Endodermal cell (in vitro differentiated cells): ENCODE results near the gene RNASE1. TPM values are rescaled to one million over a fixed set of nuclear protein-coding genes. Genes with fewer than 3 reads are reported as not detected.

Experiments used
- DNase-seq: peaks from one replicate; pipeline ENCODE4 v3.0.0-alpha.2; 2017
- H3K27ac ChIP-seq: 2 replicates; pipeline ENCODE4 v1.5.1; 2013; ENCODE audit warnings: mild to moderate bottlenecking, low read depth, low read length, moderate library complexity
- H3K27me3 ChIP-seq: 2 replicates; pipeline ENCODE4 v1.6.1; 2013; ENCODE audit warnings: mild to moderate bottlenecking, low read length, moderate library complexity; ENCODE audit not compliant: insufficient read depth, control insufficient read depth, poor library complexity, severe bottlenecking
- H3K36me3 ChIP-seq: 2 replicates; pipeline ENCODE4 v1.7.0; 2013; ENCODE audit warnings: mild to moderate bottlenecking, low read length, moderate library complexity; ENCODE audit not compliant: control insufficient read depth, insufficient read depth
- H3K4me1 ChIP-seq: one replicate; pipeline ENCODE4 v1.7.0; 2013; ENCODE audit warnings: low read length; ENCODE audit not compliant: control insufficient read depth, insufficient read depth
- H3K4me3 ChIP-seq: 2 replicates; pipeline ENCODE4 v1.5.1; 2013; ENCODE audit warnings: mild to moderate bottlenecking, low read length, moderate library complexity
- H3K9ac ChIP-seq: 2 replicates; pipeline ENCODE4 v1.6.1; 2013; ENCODE audit warnings: mild to moderate bottlenecking, low read length, moderate library complexity; ENCODE audit not compliant: poor library complexity, severe bottlenecking; ENCODE audit errors: extremely low read depth
- H3K9me3 ChIP-seq: 2 replicates; pipeline ENCODE4 v1.6.1; 2013; ENCODE audit warnings: mild to moderate bottlenecking, low read length, moderate library complexity; ENCODE audit not compliant: control insufficient read depth
- H3K27ac Mint-ChIP-seq: 2 replicates; pipeline ENCODE4 v1.8.0; 2020; ENCODE audit warnings: mixed read lengths
- H3K27me3 Mint-ChIP-seq: 2 replicates; pipeline ENCODE4 v1.8.0; 2021; ENCODE audit warnings: mild to moderate bottlenecking, mixed read lengths; ENCODE audit not compliant: insufficient read depth
- H3K36me3 Mint-ChIP-seq: 2 replicates; pipeline ENCODE4 v1.8.0; 2020; ENCODE audit warnings: low read depth, mixed read lengths
- H3K4me1 Mint-ChIP-seq: 2 replicates; pipeline ENCODE4 v1.8.0; 2020; ENCODE audit warnings: mixed read lengths
- H3K4me3 Mint-ChIP-seq: 2 replicates; pipeline ENCODE4 v1.8.0; 2020; ENCODE audit warnings: mild to moderate bottlenecking, moderate library complexity, mixed read lengths
- H3K9me3 Mint-ChIP-seq: 2 replicates; pipeline ENCODE4 v1.8.0; 2020; ENCODE audit warnings: mild to moderate bottlenecking, mixed read lengths
- WGBS, 2 experiments: methylation state at CpG; one replicate each; pipeline versions ENCODE4 v1.1.5 to v1.1.7; 2013; ENCODE audit warnings: missing lambda C conversion rate in 2 of 2, mixed read lengths in 1 of 2; ENCODE audit not compliant: insufficient coverage in 1 of 2, insufficient read length in 1 of 2; 5-methylcytosine and 5-hydroxymethylcytosine counted together
- total RNA-seq, 2 donors: library from RNA; stranded (reverse); fragmentation: NEBNext Ultra II Directional in 1 of 2; extraction: Animal tissue kit (Norgen Biotek cat#: 25700) in 1 of 2; gene quantifications; 2 replicates in 1 of 2; 3 replicates in 1 of 2; pipeline ENCODE4 v1.2.1, GENCODE V29; 2021
- TF ChIP-seq, protein P1 (sequence below): fragments of 200-600 bp; sonication (generic); conservative IDR thresholded peaks from 2 replicates; pipeline ENCODE4 v1.5.0; 2021; ENCODE audit warnings: antibody characterized with exemption, mild to moderate bottlenecking

Gene RNASE1
- total RNA-seq, 2 donors from 2014 or later: 9.9 to 10.7 TPM

DNA sequence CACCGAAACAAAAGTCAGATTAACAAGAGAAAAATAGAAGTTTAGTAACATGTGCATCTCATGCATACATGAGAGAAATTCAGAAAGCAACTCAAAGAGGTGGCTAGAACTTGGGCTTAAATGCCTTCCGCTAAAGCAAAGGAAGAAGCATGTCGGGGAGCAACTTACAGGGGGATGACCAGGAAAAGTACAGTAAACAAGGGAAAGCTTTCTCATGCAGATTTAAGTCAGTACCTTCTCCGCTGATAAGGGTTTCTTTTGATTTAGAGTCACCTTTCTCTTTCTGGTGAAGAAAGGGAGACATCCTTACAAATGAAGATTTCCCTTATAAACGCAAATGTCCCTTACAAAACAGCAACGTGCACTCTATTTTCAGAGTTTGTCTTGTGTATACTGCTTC lies 27.6 kb downstream of the RNASE1 start:
- TF ChIP-seq, protein P1, sequence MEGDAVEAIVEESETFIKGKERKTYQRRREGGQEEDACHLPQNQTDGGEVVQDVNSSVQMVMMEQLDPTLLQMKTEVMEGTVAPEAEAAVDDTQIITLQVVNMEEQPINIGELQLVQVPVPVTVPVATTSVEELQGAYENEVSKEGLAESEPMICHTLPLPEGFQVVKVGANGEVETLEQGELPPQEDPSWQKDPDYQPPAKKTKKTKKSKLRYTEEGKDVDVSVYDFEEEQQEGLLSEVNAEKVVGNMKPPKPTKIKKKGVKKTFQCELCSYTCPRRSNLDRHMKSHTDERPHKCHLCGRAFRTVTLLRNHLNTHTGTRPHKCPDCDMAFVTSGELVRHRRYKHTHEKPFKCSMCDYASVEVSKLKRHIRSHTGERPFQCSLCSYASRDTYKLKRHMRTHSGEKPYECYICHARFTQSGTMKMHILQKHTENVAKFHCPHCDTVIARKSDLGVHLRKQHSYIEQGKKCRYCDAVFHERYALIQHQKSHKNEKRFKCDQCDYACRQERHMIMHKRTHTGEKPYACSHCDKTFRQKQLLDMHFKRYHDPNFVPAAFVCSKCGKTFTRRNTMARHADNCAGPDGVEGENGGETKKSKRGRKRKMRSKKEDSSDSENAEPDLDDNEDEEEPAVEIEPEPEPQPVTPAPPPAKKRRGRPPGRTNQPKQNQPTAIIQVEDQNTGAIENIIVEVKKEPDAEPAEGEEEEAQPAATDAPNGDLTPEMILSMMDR: no peak

DNA sequence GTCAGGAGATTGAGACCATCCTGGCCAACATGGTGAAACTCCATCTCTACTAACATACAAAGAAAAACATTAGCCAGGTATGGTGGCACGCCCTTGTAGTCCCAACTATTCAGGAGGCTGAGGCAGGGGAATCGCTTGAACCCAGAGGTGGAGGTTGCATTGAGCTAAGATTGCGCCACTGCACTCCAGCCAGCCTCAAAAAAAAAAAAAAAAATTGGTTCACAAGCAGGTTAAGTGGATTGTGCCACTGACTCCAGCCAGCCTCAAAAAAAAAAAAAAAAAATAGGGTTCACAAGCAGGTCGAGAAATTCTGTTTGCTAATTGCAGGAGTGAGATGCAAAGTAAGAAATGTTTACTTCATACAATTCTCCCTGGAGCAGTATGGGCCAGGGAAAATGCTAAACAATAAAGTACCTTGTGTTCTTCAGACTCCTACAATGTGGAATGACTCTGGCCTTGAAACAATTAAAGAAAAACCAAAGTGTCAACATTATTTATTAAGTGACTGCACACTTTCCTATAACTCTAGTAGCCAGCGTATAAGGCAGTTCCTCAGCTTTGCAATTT lies 28.3 kb downstream of the RNASE1 start:
- H3K27ac Mint-ChIP-seq: no peak overlapping the region
- Histone ChIP-seq H3K9me3 (peaks cover 41% of the 10 kb centered on the region), H3K27ac (no peak overlapping the region), H3K4me1 (no peaks in the 10 kb centered on the region), H3K4me3 (peak overlapping the region; percentile 47), H3K27me3 (no peaks in the 10 kb centered on the region), H3K36me3 (no peaks in the 10 kb centered on the region), H3K9ac (no peak overlapping the region)
- WGBS, 2 experiments: 85 to 94% methylated on average over 3 to 5 of the region's 5 CpGs
- H3K27me3 Mint-ChIP-seq: peaks cover 2% of the 10 kb centered on the region
- no peak for DNase-seq
- H3K9me3 Mint-ChIP-seq: peaks cover 30% of the 10 kb centered on the region
- no peak overlapping the region for H3K4me3 Mint-ChIP-seq
- H3K36me3 Mint-ChIP-seq: no peaks in the 10 kb centered on the region
- peaks cover 22% of the 10 kb centered on the region for H3K4me1 Mint-ChIP-seq
- TF ChIP-seq, protein P1: no peak

More for the DNA sequence above, 27.6 kb downstream of the RNASE1 start:
- Mint-ChIP-seq H3K36me3 (no peaks in the 10 kb centered on the region), H3K27me3 (peaks cover 2% of the 10 kb centered on the region), H3K9me3 (peaks cover 30% of the 10 kb centered on the region), H3K27ac (no peak overlapping the region), H3K4me3 (no peak overlapping the region), H3K4me1 (peaks cover 22% of the 10 kb centered on the region)
- WGBS, 2 experiments: 51 to 59% methylated on average over 3 to 5 of the region's 6 CpGs
- H3K36me3 ChIP-seq: no peaks in the 10 kb centered on the region
- peaks cover 41% of the 10 kb centered on the region for H3K9me3 ChIP-seq
- H3K9ac ChIP-seq: no peak overlapping the region
- DNase-seq: no peak
- H3K4me1 ChIP-seq: no peaks in the 10 kb centered on the region
- H3K4me3 ChIP-seq: no peak overlapping the region
- no peak overlapping the region for H3K27ac ChIP-seq
- H3K27me3 ChIP-seq: no peaks in the 10 kb centered on the region

DNA sequence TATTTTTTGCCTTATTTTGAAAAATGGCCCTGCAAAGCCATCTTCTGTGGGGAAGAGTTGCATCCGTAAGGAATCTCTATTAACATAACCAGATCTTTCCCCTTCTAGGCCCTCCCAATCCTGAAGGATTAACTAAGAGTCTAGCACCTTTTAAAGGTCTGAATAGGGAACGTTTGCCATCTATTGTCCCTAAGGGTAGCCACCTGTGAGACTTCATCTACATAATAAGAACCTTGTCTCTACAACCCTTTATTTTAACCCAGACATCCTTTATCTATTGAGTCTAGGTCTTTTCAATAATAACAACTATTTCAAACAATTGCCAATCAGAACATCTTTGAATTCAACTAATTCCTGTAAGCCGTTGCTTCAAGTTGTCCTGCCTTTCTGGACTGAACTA lies 30.0 kb downstream of the RNASE1 start:
- H3K27me3 Mint-ChIP-seq: peaks cover 2% of the 10 kb centered on the region
- no peak overlapping the region for H3K27ac Mint-ChIP-seq
- peaks cover 31% of the 10 kb centered on the region for H3K4me1 Mint-ChIP-seq
- no peaks in the 10 kb centered on the region for H3K36me3 ChIP-seq
- H3K4me3 Mint-ChIP-seq: no peak overlapping the region
- DNase-seq: no peak
- WGBS, 2 experiments: 38 to 63% methylated on average over 2 to 3 of the region's 3 CpGs
- no peaks in the 10 kb centered on the region for H3K36me3 Mint-ChIP-seq
- no peaks in the 10 kb centered on the region for H3K4me1 ChIP-seq
- H3K9me3 Mint-ChIP-seq: peaks cover 30% of the 10 kb centered on the region
- H3K4me3 ChIP-seq: peak overlapping the region; percentile 15
- H3K9me3 ChIP-seq: peaks cover 41% of the 10 kb centered on the region
- TF ChIP-seq, protein P1: no peak
- H3K9ac ChIP-seq: no peak overlapping the region
- H3K27ac ChIP-seq: no peak overlapping the region
- no peaks in the 10 kb centered on the region for H3K27me3 ChIP-seq
